NT2/D1 (cell line): Measurements from ENCODE around the gene ZFYVE21.

ENCODE experiments used
- DNase-seq: peaks from one replicate; pipeline ENCODE4 v3.0.0-alpha.2; 2011; ENCODE audit warnings: low read depth, low spot score
- H3K27me3 ChIP-seq: 2 replicates; pipeline ENCODE4 v1.6.0; 2011; ENCODE audit warnings: mild to moderate bottlenecking; ENCODE audit not compliant: insufficient read length, insufficient read depth
- H3K36me3 ChIP-seq: 2 replicates; pipeline ENCODE4 v1.6.1; 2011; ENCODE audit warnings: mild to moderate bottlenecking, low read length, mixed read lengths; ENCODE audit not compliant: insufficient read depth, insufficient read length
- H3K4me1 ChIP-seq: 2 replicates; pipeline ENCODE4 v1.5.1; 2011; ENCODE audit not compliant: insufficient read depth, insufficient read length
- H3K4me3 ChIP-seq: 2 replicates; pipeline ENCODE4 v1.5.1; 2011; ENCODE audit warnings: low read depth; ENCODE audit not compliant: insufficient read length
- H3K9ac ChIP-seq: 2 replicates; pipeline ENCODE4 v1.6.0; 2011; ENCODE audit warnings: low read depth; ENCODE audit not compliant: insufficient read length
- H3K9me3 ChIP-seq: 2 replicates; pipeline ENCODE4 v1.5.1; 2011; ENCODE audit warnings: mild to moderate bottlenecking, low read length; ENCODE audit not compliant: insufficient read depth
- SUZ12 ChIP-seq: IDR thresholded peaks from 2 replicates; pipeline ENCODE4 v1.6.1; 2011; ENCODE audit not compliant: insufficient read length, insufficient read depth; ENCODE audit errors: extremely low read depth
- YY1 ChIP-seq: IDR thresholded peaks from 2 replicates; pipeline ENCODE4 v1.6.1; 2011; ENCODE audit not compliant: insufficient read length, insufficient read depth
- ZNF274 ChIP-seq: IDR thresholded peaks from 2 replicates; pipeline ENCODE4 v1.6.1; 2011; ENCODE audit warnings: mild to moderate bottlenecking, low read depth, low read length

ZFYVE21 gene

DNA sequence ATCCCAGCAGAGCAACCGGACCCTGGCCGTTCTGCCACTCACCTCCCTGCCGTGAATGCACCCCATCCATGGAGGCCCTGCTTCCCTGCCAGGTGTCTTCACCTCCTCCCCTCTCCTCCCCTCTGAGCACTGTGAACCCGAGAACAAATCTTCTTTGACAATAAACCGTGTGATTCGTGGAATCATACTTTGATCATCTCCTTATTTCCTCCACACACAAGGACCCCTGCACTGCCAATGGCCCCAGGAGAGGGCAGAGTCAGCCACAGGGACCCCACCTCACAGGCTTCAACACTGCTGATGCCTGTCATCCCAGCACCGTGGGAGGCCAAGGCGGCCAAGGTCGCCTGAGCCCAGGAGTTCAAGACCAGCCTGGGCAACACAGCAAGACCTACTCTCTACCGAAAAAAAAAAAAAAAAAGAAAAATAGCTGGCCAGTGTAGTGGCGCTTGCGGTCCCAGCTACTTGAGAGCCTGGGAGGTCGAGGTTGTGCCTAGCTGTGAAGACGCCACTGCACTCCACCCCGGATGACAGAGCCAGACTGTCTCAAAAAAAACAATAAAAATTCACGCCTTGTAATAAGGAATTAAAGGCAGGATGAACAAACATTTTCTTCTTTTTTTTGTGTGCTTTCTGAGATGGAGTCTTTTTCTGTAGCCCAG lies 1.4 kb upstream of the ZFYVE21 start:
- H3K4me1 ChIP-seq: peaks cover 14% of the 10 kb centered on the region
- H3K9ac ChIP-seq: peak overlapping the region; percentile 67
- H3K27me3 ChIP-seq: no peaks in the 10 kb centered on the region
- no peak for DNase-seq
- no peak for TF ChIP-seq SUZ12
- no peak for TF ChIP-seq YY1
- TF ChIP-seq ZNF274: no peak
- H3K4me3 ChIP-seq: peak overlapping the region; percentile 76
- H3K9me3 ChIP-seq: no peaks in the 10 kb centered on the region
- H3K36me3 ChIP-seq: peaks cover 55% of the 10 kb centered on the region

GRCh38 chr14:103716091-103716801 lies 636 bp downstream of the ZFYVE21 start:
- peaks cover 11% of the 10 kb centered on the region for H3K4me1 ChIP-seq
- no peaks in the 10 kb centered on the region for H3K27me3 ChIP-seq
- H3K9me3 ChIP-seq: no peaks in the 10 kb centered on the region
- no peak for DNase-seq
- H3K9ac ChIP-seq: peak overlapping the region; percentile 93
- TF ChIP-seq YY1 (no peak), ZNF274 (no peak), SUZ12 (no peak)
- H3K36me3 ChIP-seq: peaks cover 40% of the 10 kb centered on the region
- peak overlapping the region; percentile 66 for H3K4me3 ChIP-seq

DNA sequence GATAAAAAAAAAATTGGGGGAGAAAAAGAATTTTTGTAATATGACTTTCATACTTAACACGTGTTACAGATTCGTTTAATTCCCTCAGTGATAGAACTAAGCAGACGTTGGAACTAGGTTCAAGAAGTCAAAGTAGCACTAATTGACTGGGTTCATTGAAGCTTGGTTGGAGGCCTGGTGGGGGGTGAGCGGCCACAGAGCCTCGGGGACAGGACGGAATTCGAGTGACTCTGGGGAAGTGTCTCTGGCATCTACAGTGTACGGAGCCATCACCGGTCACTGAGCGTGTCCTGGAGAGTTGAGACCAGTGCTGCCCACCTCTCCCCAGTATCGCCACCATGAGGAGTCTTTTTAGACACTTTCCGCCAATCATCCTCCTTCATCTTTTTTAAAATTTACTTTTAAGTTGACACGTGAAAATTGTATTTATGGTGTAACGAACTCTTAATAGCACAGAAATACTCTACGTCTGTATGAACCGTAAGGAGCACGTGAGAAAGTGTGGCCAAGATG lies 1.3 kb downstream of the ZFYVE21 start:
- Histone ChIP-seq H3K4me3 (peak overlapping the region; percentile 66), H3K9me3 (no peaks in the 10 kb centered on the region), H3K27me3 (no peaks in the 10 kb centered on the region), H3K36me3 (peaks cover 36% of the 10 kb centered on the region), H3K4me1 (peaks cover 11% of the 10 kb centered on the region), H3K9ac (peak overlapping the region; percentile 93)
- TF ChIP-seq YY1 (no peak), ZNF274 (no peak), SUZ12 (no peak)
- DNase-seq: no peak

- no peak overlapping the region for H3K4me3 ChIP-seq
- no peaks in the 10 kb centered on the region for H3K27me3 ChIP-seq
- H3K9ac ChIP-seq: no peak overlapping the region
- TF ChIP-seq SUZ12: no peak
- TF ChIP-seq YY1: no peak
- TF ChIP-seq ZNF274: no peak
- peaks cover 19% of the 10 kb centered on the region for H3K36me3 ChIP-seq
- DNase-seq: no peak
- H3K4me1 ChIP-seq: peaks cover 4% of the 10 kb centered on the region
- H3K9me3 ChIP-seq: no peaks in the 10 kb centered on the region
Observed at GRCh38 chr14:103718572-103718971, 3.0 kb downstream of the ZFYVE21 start.

DNA sequence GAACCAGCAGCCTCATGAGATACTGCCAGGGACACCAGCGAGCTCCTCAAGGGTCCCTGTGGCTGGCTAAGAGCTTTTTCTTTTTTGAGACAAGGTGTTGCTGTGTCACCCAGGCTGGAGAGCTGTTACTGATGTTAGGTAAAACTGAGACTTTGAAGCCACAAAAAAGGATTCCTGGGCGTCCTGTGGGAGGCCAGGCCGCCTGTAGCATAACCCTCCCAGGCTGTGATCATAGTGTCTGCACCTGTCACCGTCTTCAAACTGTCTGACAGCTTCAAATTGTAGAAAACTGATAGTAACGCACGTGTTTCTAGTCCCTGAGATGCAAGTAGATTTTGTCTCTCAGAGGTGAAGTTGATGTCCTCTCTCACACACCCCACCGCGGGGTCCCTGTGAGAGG lies 4.1 kb downstream of the ZFYVE21 start:
- H3K36me3 ChIP-seq: peaks cover 12% of the 10 kb centered on the region
- no peak overlapping the region for H3K4me3 ChIP-seq
- no peak overlapping the region for H3K9ac ChIP-seq
- no peak for TF ChIP-seq YY1
- TF ChIP-seq SUZ12: no peak
- no peak for TF ChIP-seq ZNF274
- H3K27me3 ChIP-seq: no peaks in the 10 kb centered on the region
- no peaks in the 10 kb centered on the region for H3K9me3 ChIP-seq
- DNase-seq: no peak
- H3K4me1 ChIP-seq: no peaks in the 10 kb centered on the region

GRCh38 chr14:103721334-103722120 lies 5.9 kb downstream of the ZFYVE21 start:
- no peaks in the 10 kb centered on the region for H3K27me3 ChIP-seq
- TF ChIP-seq SUZ12 (no peak), ZNF274 (no peak), YY1 (no peak)
- H3K4me1 ChIP-seq: no peaks in the 10 kb centered on the region
- H3K9ac ChIP-seq: no peak overlapping the region
- no peaks in the 10 kb centered on the region for H3K9me3 ChIP-seq
- DNase-seq: no peak
- H3K36me3 ChIP-seq: peaks cover 24% of the 10 kb centered on the region
- H3K4me3 ChIP-seq: no peak overlapping the region

DNA sequence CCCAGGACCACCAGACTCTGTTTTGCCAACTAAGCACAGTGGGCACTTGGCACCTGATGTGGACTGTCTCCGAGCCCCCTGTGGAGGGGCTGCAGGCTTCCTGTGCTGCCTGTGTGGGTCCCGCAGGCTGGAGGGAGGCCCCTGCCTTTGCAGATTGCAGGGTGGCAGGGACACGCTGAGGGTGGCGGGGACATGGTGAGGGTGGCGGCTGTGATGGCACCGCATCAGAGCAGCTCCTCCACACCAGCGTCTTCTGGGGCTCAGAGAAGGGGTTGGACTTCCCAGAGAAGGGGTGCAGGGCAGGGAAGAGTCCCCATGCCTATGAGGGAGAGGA lies 8.1 kb downstream of the ZFYVE21 start:
- no peak overlapping the region for H3K4me3 ChIP-seq
- H3K9me3 ChIP-seq: no peaks in the 10 kb centered on the region
- H3K27me3 ChIP-seq: no peaks in the 10 kb centered on the region
- no peaks in the 10 kb centered on the region for H3K4me1 ChIP-seq
- TF ChIP-seq SUZ12: no peak
- no peak for TF ChIP-seq ZNF274
- no peak for TF ChIP-seq YY1
- peaks cover 25% of the 10 kb centered on the region for H3K36me3 ChIP-seq
- no peak for DNase-seq
- H3K9ac ChIP-seq: no peak overlapping the region
